GM19043 (cell line): ENCODE data around the gene GPRIN2.

Source experiments
- ATAC-seq: cut with Tn5 transposase; IDR thresholded peaks from one replicate; pipeline ENCODE4 v1.9.1; 2021; ENCODE audit warnings: low read depth; ENCODE audit not compliant: unreplicated experiment

Gene GPRIN2

DNA sequence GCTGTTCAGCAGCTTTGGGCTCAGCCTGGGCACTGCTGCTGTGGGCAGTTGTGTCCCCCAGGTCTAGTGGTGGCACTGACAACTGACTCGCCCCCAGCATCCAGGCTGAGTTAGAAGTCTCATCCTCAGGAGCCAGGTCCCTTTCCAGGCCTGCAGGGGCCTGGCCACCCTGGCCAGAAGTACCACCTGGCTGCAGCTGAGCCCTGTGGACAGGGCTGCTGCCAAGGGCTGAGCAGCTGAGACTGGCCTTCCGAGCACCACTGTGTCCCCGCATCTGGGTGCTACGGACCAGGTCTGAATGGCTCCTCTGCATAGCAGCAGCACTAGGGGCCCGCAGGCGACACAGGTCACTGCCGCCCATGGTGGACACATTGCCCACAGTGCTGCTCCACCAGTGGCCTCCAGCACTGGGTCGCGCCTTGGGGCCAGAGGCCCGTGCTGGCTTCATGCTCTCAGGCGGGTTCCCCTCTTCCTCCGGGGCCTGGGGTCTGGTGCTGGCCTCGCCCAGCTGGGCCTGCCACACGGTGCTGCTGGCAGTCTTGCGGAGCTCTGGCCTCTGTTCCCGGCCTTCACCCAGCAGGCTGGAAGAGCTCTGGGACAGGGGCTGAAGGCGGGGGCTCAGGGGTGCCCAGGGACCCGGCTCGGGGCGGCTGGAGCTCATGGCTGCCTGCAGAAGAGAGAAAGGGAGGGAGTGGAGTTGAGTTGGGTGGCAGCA lies 6.2 kb downstream of the GPRIN2 start:
- ATAC-seq = no peak

DNA sequence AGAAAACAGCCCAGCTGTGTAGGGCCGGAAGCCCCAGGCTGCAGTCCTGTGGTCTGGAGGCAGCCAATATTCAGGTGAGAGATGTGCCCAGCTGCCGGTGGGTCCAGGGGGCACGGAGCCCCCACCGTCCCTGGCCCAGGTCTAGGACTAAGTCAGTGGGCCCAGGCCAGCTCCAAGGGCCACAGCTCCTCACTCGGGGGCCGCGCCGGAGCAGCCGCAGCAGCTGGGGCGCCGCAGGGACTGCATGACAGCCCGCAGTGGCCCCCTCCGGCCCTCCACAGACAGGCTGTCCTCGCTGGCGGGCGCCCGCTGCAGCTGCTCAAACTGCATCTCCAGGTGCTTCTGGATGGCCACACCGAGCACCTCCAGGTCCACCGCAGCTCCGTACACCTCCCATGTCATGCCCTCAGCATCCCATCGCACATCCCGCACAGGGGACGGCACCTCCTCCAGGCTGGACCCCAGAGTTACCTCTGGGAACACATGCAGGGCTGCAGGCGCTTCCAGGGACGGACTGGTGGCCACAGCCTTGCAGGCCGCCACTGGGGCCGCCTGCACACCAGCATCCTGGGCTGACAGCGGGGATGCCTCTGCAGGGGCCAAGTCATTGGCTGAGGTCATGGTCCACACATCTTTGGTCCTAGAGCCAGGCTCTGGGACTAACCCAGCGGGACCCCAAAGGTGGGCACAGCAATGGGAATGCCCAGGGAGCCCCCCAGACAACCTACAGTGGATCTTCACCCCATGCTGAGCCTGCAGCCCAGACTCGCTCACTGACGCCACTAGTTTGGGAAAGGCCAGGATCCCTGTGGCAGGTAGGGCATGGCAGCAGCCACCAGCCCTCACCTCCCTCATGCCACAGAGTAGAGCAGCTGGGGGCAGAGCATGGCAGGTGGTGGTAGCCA lies 7.0 kb downstream of the GPRIN2 start:
- ATAC-seq = no peak

DNA sequence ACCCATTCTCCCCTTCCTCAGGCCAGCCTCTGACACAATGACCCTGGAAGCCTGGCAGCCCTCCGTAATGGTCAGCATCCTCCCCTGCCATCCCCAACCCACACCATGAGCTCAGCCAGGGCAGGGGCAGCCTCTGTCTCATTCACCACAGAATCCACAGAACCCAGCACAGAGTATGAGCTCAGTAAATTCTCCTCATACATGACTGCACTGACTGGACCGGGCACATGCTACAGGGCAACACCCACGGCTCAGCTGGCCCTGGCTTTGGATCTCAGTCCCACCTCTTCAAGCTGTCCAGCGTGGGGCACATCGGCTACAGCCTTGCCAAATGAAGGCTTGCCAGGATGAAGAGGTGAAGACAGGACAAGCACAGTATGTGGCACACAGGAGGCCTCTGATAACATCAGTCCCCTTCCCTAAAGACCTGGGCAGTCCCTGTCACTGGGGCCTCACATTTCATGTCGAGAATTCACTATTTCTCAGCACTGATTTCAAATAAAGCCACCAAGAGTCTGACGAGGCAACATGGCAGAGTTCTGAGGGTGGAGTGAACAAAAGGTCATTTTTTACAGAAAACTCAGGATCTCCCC lies 7.9 kb downstream of the GPRIN2 start:
- ATAC-seq = no peak

DNA sequence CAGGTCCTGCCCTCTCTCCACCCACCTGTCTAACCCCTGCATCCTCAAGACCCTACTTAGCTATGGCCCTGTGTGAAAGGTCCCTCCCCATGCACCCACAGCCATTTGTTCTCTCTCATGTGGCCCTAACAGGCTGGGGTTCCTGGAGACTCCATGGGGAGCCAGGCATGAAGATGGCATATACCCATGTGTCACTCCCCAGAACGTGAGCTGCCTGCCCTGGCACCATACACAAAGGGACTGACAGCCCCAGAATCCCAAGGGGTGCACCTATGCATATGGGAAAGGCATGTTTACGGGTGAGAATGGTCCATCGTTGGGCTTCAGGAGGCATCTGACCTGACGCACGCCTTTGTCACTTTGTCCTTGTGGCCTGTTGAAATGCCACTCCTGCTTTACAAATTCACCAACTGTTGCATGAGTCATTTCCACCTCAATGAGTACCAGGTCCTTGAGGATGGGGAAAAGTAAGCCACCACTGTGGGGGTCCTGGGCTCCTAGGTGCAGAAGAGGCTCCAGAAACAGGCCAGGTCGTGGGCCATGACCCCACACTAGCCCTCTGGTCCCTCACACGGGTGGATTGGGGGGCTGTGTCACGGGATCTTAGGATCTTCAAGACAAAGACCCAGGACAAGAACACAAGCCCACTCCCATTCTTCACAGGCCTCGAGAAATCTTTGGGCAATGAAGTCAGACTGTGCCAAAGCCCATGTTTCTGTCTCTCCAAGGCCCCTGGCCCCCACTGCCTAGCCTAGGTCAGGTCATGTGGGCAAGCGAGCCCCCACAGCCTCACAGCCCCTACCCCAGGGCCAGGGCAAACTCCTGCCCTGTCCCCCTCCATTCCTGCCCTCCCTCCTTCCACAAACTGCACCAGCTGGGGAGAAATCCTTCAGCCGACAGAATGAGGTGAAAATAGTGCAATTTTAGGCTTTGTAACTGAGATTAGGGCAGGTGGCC lies 8.6 kb downstream of the GPRIN2 start:
- no peak for ATAC-seq

- no peak for ATAC-seq
Measured at GRCh38 chr10:46546591-46547540, 9.6 kb downstream of the GPRIN2 start.

DNA sequence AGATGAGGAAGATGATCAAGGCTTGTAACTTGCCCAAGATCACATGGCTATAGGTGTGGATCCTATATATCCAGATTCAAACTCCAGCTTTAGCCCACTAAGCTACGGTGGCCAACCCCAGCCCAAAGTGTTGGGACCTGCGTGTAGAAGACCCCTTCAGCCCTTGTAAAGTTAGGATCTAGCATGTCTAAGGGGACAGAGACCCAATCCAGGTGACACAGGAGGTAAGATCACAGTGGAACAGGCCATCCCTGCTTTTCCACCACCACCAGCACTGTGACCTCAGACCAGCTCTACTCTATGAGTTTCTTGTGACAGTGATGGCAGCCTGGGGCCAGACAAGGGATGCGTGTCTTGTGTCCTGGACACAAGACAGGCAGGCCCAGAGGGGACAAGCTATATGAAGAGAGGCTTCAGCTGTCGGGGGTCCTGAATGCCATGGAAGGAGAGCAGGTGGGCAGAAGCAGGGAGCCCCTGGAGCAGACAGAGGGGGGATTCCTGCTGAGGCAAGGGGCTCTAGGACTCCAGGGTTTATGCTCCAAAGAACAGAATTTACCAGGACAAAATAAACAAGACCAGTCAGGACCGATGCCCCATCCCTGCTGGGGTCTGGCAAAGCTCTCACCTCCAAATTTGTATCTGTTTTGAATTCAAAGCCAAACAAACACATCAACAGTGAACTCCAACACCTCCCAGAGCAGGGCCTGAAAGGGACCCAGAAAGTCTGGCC lies 10.4 kb downstream of the GPRIN2 start:
- ATAC-seq = no peak

DNA sequence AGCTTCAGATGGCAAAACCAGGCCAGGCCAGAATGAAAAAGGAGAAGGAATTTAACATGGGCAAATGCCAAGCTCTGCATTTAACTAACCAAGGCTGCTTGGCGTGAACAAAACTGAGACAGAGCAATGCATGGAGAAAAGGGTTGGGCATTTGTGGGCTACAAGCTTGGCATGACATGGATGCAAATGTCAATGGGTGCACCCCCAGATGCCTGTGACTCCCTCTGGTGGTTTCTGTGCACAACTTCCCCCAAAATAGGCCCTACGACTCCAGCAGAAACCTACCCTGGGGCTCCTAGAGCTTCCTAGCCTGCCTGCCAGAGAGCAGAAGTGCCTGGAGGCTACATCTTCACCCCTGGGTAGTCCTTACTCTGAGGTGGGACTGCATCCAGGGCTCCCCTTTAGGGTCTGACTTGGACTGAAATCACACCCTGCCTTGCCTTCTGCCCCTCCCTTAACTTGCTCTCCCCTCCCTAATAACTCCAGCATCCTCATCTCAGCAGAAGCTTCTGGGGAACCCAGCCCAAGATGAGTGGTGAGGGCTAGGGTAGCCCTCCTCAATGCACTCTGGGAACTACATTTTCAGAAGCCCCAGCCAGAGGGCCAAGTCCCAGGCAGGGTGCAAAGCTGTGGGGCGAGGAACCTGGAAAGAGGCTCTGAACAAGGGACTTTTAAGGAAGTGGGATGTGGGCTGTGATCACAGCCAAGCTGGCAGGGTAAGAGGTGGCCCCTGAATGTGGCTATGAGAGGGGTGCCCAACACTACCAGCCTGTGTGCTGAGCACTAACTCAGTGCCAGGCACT lies 11.3 kb downstream of the GPRIN2 start:
- no peak for ATAC-seq

GRCh38 chr10:46543466-46544377 lies 12.7 kb downstream of the GPRIN2 start:
- ATAC-seq = no peak

- ATAC-seq = no peak
Measured at GRCh38 chr10:46542567-46543465, 13.6 kb downstream of the GPRIN2 start.

- ATAC-seq = no peak
Measured at GRCh38 chr10:46541735-46542566, 14.5 kb downstream of the GPRIN2 start.

DNA sequence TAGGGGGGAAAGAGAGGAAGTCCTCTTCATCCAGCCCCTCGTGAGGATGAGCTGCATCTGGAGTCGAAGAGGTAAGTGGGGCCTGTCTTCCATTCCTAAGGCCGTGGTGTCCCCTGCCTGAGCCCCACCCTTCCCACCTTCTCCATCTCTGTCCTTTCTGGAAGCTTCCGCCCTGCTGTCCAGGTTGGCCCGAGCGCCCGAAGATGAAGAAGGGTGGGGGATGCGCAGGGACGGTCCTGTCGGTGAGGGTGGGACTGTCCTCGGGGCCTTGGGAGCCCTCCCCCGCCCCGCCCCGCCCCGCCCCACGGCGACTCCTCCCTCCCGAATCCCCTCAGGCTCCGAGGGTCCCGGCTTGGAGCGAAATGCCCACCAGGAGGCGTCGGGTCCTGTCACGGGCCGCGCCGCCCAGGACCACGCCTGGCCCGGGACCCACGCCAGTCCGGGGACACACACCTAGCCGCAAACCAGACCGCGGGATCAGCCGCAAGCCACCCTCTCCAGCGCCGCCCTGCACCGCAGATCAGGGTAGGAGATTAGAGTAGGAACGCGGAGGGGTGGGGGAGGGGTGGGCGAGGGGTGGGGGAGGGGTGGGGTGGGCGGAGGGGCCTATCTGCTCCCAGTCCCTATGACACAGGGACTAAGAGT lies 15.3 kb downstream of the GPRIN2 start:
- no peak for ATAC-seq

- ATAC-seq = no peak
Measured at GRCh38 chr10:46540412-46541016, 15.9 kb downstream of the GPRIN2 start.

DNA sequence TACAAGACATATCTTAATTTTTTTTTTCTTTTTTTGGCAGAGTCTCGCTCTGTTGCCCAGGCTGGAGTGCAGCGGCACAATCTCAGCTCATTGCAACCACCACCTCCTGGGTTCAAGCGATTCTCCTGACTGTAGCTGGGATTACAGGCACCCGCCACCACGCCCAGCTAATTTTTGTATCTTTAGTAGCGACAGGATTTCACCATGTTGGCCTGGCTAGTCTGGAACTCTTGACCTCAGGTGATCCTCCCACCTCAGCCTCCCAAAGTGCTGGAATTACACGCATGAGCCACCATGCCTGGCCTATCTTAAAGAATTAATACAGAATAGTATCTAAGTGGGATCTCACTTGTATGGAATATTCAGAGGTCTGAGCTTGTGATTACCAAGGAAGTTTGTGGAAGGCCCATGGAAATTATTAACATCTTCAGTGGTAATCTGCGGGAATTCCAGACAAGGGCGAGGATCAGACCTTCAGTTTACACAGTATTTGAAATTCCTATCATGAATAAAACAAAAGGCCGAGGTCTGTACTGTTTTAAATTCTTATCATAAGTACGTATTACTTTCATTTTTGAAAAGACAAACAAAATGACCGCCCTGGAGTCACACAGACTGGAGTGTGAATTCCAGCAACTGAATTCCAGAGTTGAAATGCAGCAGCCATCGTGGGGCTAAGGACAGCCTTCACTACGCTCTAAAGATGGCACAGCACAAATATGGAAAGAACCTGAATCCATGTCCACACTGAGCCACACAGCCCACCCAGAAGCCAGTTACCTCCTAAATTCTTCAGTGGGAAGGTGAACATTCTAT lies 16.7 kb downstream of the GPRIN2 start:
- ATAC-seq = no peak
